GM23338 (cell line): Measurements from ENCODE around the gene SMC2.

ENCODE experiments used
- CREB1 ChIP-seq: fragments of 250-450 bp; sonication (Bioruptor Pico); IDR thresholded peaks from 2 replicates; pipeline ENCODE4 v1.5.0; 2020; ENCODE audit warnings: low read depth, mild to moderate bottlenecking, moderate library complexity
- CTCF ChIP-seq, 2 experiments: fragments of 200-600 bp in 1 of 2; sonication (generic) in 1 of 2; conservative IDR thresholded peaks; 2 replicates each; pipeline versions ENCODE4 v1.5.1 to v1.6.1; 2016 to 2017; ENCODE audit warnings: antibody characterized with exemption in 2 of 2, low read depth in 2 of 2, mild to moderate bottlenecking in 2 of 2, moderate library complexity in 1 of 2
- EZH2 ChIP-seq: fragments of 200-600 bp; sonication (generic); IDR thresholded peaks from one replicate; pipeline ENCODE4 v1.8.0; 2017; ENCODE audit warnings: antibody characterized with exemption, mild to moderate bottlenecking, low read depth; ENCODE audit not compliant: unreplicated experiment
- EZH2phosphoT487 ChIP-seq: fragments of 200-600 bp; sonication (generic); IDR thresholded peaks from one replicate; pipeline ENCODE4 v1.8.1; 2018; ENCODE audit warnings: antibody characterized with exemption; ENCODE audit not compliant: unreplicated experiment
- POLR2AphosphoS5 ChIP-seq: IDR thresholded peaks from 2 replicates; pipeline ENCODE4 v1.6.1; 2016; ENCODE audit warnings: antibody characterized with exemption, low read depth
- REST ChIP-seq: IDR thresholded peaks from one replicate; pipeline ENCODE4 v1.6.1; 2018; ENCODE audit warnings: antibody characterized with exemption; ENCODE audit not compliant: unreplicated experiment
- STAT1 ChIP-seq: IDR thresholded peaks from one replicate; pipeline ENCODE4 v1.6.1; 2016; ENCODE audit warnings: antibody characterized with exemption; ENCODE audit not compliant: unreplicated experiment
- ZNF462 ChIP-seq: fragments of 250-450 bp; sonication (Bioruptor Pico); IDR thresholded peaks from 2 replicates; pipeline ENCODE4 v1.5.0; 2020; ENCODE audit warnings: mild to moderate bottlenecking, moderate library complexity

- TF ChIP-seq CTCF (conservative IDR thresholded peaks at IDR 0.05; ENCODE audit: low read depth in 2 of 2) = peak; percentile 70 to 78
- TF ChIP-seq EZH2phosphoT487 = no peak
- no peak for TF ChIP-seq REST
- no peak for TF ChIP-seq EZH2
- TF ChIP-seq POLR2AphosphoS5 = no peak
- no peak for TF ChIP-seq ZNF462 (CRISPR knock-in tag)
- no peak for TF ChIP-seq CREB1 (CRISPR knock-in tag)
- no peak for TF ChIP-seq STAT1
Observed at GRCh38 chr9:104177003-104177611, 83.0 kb downstream of the SMC2 start.
